ENCODE data around the gene EPDR1. TPM values are rescaled to one million over a fixed set of nuclear protein-coding genes. Genes with fewer than 3 reads are reported as not detected.

Gene EPDR1
- total and polyA plus RNA-seq, 2 donors (not counting 1 experiment from before 2014, with no cell fraction given): 21.5 to 59.6 TPM

DNA sequence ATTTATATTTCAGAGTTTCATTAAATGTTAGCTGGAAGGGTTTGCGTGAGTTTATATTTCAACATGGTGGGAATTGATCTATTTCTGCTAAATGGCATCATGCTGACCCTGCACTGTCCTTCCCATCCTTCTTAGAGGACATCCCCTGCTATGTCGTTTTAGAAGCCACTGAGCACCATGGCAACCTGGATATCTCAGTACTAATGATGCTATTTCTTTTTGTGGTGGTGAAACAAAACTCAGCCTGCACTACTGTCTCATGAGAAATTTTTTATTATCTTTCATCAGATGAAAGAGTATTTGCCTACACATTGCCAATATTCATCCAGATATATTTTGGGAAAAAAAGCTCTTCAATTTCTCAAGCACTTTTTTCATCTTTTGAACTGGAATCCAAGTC lies 12.1 kb downstream of the EPDR1 start:
- no peak overlapping the region for H3K27ac ChIP-seq (ENCODE audit: insufficient read depth, low read length)
- no peaks in the 10 kb centered on the region for H4K20me1 ChIP-seq (ENCODE audit: control insufficient read depth, extremely low read depth, insufficient read depth, low read length)
- H3K4me1 ChIP-seq (ENCODE audit: control insufficient read depth, extremely low read depth, insufficient read depth, low read length): no peaks in the 10 kb centered on the region
- TF ChIP-seq, protein P1, sequence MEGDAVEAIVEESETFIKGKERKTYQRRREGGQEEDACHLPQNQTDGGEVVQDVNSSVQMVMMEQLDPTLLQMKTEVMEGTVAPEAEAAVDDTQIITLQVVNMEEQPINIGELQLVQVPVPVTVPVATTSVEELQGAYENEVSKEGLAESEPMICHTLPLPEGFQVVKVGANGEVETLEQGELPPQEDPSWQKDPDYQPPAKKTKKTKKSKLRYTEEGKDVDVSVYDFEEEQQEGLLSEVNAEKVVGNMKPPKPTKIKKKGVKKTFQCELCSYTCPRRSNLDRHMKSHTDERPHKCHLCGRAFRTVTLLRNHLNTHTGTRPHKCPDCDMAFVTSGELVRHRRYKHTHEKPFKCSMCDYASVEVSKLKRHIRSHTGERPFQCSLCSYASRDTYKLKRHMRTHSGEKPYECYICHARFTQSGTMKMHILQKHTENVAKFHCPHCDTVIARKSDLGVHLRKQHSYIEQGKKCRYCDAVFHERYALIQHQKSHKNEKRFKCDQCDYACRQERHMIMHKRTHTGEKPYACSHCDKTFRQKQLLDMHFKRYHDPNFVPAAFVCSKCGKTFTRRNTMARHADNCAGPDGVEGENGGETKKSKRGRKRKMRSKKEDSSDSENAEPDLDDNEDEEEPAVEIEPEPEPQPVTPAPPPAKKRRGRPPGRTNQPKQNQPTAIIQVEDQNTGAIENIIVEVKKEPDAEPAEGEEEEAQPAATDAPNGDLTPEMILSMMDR (conservative IDR thresholded peaks at IDR 0.05 in 1 of 2, IDR thresholded peaks at IDR 0.05 in 1 of 2; ENCODE audit: low read depth in 1 of 2, low read length in 2 of 2): no peak
- no peak for TF ChIP-seq EZH2 (IDR thresholded peaks at IDR 0.05; ENCODE audit: low read length, missing control alignments)
- H3K27me3 ChIP-seq (ENCODE audit: control insufficient read depth, insufficient read depth, low read length): no peaks in the 10 kb centered on the region
- H3K36me3 ChIP-seq (ENCODE audit: control insufficient read depth, insufficient read depth, low read length): no peaks in the 10 kb centered on the region
- no peak overlapping the region for H3K4me2 ChIP-seq (ENCODE audit: extremely low read depth, insufficient read depth, low read length)
- no peaks in the 10 kb centered on the region for H3K79me2 ChIP-seq (ENCODE audit: control insufficient read depth, insufficient read depth, low read length)
- H3K9me3 ChIP-seq (ENCODE audit: control insufficient read depth, insufficient read depth, low read depth, low read length): no peaks in the 10 kb centered on the region
- H3K4me3 ChIP-seq (replicated peaks in 1 of 4; ENCODE audit: control extremely low read depth in 1 of 4, insufficient read depth in 1 of 4, low read depth in 3 of 4, low read length in 4 of 4): no peak overlapping the region
- no peak for DNase-seq (ENCODE audit: low read depth in 2 of 2)
- H3K9ac ChIP-seq (ENCODE audit: insufficient read depth, low read length): no peak overlapping the region
- H2AFZ ChIP-seq (ENCODE audit: low read length): no peak overlapping the region

DNA sequence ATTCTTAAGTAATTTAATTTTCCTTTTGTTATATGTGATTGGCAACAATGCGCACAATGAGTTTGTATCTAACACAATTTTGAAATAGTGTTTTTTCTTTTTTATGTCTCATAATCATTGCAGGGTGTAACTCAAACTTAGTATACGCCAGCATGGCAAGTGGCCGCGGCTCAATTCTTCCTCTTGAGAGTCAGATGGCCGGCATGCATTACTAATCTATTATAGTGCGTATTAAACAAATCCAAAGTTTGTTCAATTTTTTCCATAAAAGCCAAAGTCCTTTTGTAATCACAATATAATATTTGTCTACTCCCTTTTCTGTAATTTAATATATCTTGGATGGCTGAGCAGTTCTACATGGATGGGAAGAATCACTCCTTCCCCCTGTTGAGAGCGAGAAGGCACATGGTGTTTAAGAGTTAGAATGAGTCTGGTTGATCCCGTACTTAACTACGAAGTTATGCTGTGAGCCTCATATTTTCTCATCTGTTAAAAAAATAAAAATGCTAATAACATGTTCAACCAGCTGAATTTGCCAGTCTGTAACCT lies 12.7 kb downstream of the EPDR1 start:
- H3K9ac ChIP-seq (ENCODE audit: insufficient read depth, low read length): no peak overlapping the region
- no peaks in the 10 kb centered on the region for H4K20me1 ChIP-seq (ENCODE audit: control insufficient read depth, extremely low read depth, insufficient read depth, low read length)
- no peaks in the 10 kb centered on the region for H3K27me3 ChIP-seq (ENCODE audit: control insufficient read depth, insufficient read depth, low read length)
- H3K27ac ChIP-seq (ENCODE audit: insufficient read depth, low read length): no peak overlapping the region
- no peak overlapping the region for H3K4me3 ChIP-seq (replicated peaks in 1 of 4; ENCODE audit: control extremely low read depth in 1 of 4, insufficient read depth in 1 of 4, low read depth in 3 of 4, low read length in 4 of 4)
- no peaks in the 10 kb centered on the region for H3K36me3 ChIP-seq (ENCODE audit: control insufficient read depth, insufficient read depth, low read length)
- TF ChIP-seq, protein P1 (conservative IDR thresholded peaks at IDR 0.05 in 1 of 2, IDR thresholded peaks at IDR 0.05 in 1 of 2; ENCODE audit: low read depth in 1 of 2, low read length in 2 of 2): no peak
- TF ChIP-seq EZH2 (IDR thresholded peaks at IDR 0.05; ENCODE audit: low read length, missing control alignments): no peak
- H3K4me2 ChIP-seq (ENCODE audit: extremely low read depth, insufficient read depth, low read length): no peak overlapping the region
- no peaks in the 10 kb centered on the region for H3K4me1 ChIP-seq (ENCODE audit: control insufficient read depth, extremely low read depth, insufficient read depth, low read length)
- H3K9me3 ChIP-seq (ENCODE audit: control insufficient read depth, insufficient read depth, low read depth, low read length): no peaks in the 10 kb centered on the region
- DNase-seq (ENCODE audit: low read depth in 2 of 2): no peak
- no peak overlapping the region for H2AFZ ChIP-seq (ENCODE audit: low read length)
- H3K79me2 ChIP-seq (ENCODE audit: control insufficient read depth, insufficient read depth, low read length): no peaks in the 10 kb centered on the region

DNA sequence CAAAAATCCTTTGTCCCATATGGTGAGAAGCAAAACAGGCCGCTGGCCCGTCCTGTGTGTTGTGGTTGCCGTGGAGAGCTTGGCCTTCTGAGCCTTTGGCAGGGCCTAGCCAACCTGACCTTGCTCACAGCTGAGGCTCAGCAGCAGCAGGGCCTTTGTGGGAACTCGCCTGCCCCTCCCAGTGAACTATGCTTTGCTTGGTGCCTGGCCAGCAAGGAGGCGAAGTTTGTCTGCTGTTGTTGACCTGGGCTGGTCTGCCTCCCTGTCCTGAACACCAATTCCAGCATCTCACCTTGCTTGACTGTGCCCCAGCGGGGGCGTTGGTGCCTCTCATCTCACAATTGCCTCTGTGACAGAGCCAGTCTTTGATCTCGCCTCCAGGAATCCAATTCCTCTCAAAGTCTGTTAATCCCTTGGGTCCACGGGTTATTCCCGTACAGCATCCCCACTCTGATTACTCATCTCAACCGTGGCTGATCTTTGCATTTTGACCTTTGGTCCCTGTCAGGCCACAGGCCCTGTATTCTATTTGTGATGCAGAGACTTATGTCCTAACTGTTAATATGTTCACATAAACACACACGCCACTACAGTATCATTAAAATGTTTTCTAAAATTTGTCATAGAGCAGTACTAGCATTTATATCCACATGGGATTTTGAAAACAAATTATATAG lies 22.6 kb downstream of the EPDR1 start:
- Histone ChIP-seq H3K27me3 (ENCODE audit: control insufficient read depth, insufficient read depth, low read length) (no peaks in the 10 kb centered on the region), H3K4me3 (replicated peaks in 1 of 4; ENCODE audit: control extremely low read depth in 1 of 4, insufficient read depth in 1 of 4, low read depth in 3 of 4, low read length in 4 of 4) (no peak overlapping the region), H3K9ac (ENCODE audit: insufficient read depth, low read length) (no peak overlapping the region), H2AFZ (ENCODE audit: low read length) (peak overlapping the region; percentile 34), H4K20me1 (ENCODE audit: control insufficient read depth, extremely low read depth, insufficient read depth, low read length) (no peaks in the 10 kb centered on the region), H3K4me2 (ENCODE audit: extremely low read depth, insufficient read depth, low read length) (peak overlapping the region; percentile 11), H3K79me2 (ENCODE audit: control insufficient read depth, insufficient read depth, low read length) (no peaks in the 10 kb centered on the region), H3K27ac (ENCODE audit: insufficient read depth, low read length) (no peak overlapping the region), H3K4me1 (ENCODE audit: control insufficient read depth, extremely low read depth, insufficient read depth, low read length) (peaks cover 8% of the 10 kb centered on the region), H3K36me3 (ENCODE audit: control insufficient read depth, insufficient read depth, low read length) (no peaks in the 10 kb centered on the region), H3K9me3 (ENCODE audit: control insufficient read depth, insufficient read depth, low read depth, low read length) (no peaks in the 10 kb centered on the region)
- peak; percentile 23 to 69 for DNase-seq (ENCODE audit: low read depth in 2 of 2)
- no peak for TF ChIP-seq EZH2 (IDR thresholded peaks at IDR 0.05; ENCODE audit: low read length, missing control alignments)
- TF ChIP-seq, protein P1 (conservative IDR thresholded peaks at IDR 0.05 in 1 of 2, IDR thresholded peaks at IDR 0.05 in 1 of 2; ENCODE audit: low read depth in 1 of 2, low read length in 2 of 2): no peak
